Thoracic aorta (tissue), 2 donors: Measurements from ENCODE around the gene LITAF. TPM values are rescaled to one million over a fixed set of nuclear protein-coding genes. Genes with fewer than 3 reads are reported as not detected.

Experiments used
- ATAC-seq: fragments of 150-250 bp; one replicate; pipeline ENCODE4 v1.8.0; 2017; ENCODE audit warnings: low read depth; ENCODE audit not compliant: insufficient number of reproducible peaks, low FRiP score
- DNase-seq: peaks from one replicate; pipeline ENCODE4 v3.0.0-alpha.2; 2020; ENCODE audit warnings: low spot score
- H3K27ac ChIP-seq, 2 donors: fragments of 200-600 bp; sonication (generic); 1 replicate in 1 of 2; 2 replicates in 1 of 2; pipeline ENCODE4 v1.5.1; 2016; ENCODE audit warnings: mild to moderate bottlenecking in 2 of 2, moderate library complexity in 2 of 2
- H3K27me3 ChIP-seq: fragments of 200-600 bp; sonication (generic); replicated peaks from 2 replicates; pipeline ENCODE4 v1.6.0; 2016; ENCODE audit warnings: mild to moderate bottlenecking; ENCODE audit not compliant: insufficient read depth
- H3K36me3 ChIP-seq: fragments of 200-600 bp; sonication (generic); one replicate; pipeline ENCODE4 v1.5.1; 2016
- H3K4me1 ChIP-seq, 2 donors: fragments of 200-600 bp; sonication (generic); 1 replicate in 1 of 2; 2 replicates in 1 of 2; pipeline versions ENCODE4 v1.5.1 to v1.6.0; 2016; ENCODE audit warnings: low read depth in 2 of 2, mild to moderate bottlenecking in 1 of 2; ENCODE audit not compliant: control insufficient read depth in 1 of 2
- H3K4me3 ChIP-seq: fragments of 200-600 bp; sonication (generic); 2 replicates; pipeline ENCODE4 v1.5.1; 2016; ENCODE audit warnings: mild to moderate bottlenecking
- H3K9me3 ChIP-seq: fragments of 200-600 bp; sonication (generic); 2 replicates; pipeline ENCODE4 v1.5.1; 2016
- CTCF ChIP-seq: fragments of 200-600 bp; sonication (generic); IDR thresholded peaks from one replicate; pipeline ENCODE4 v1.5.1; 2019; ENCODE audit warnings: antibody characterized with exemption
- total RNA-seq, 2 donors: library from RNA; depleted of rRNA; stranded (reverse); fragments of >200 nt; gene quantifications; one replicate each; pipeline versions ENCODE4 v1.1.0 to v1.2.3, GENCODE V29; 2016

The LITAF gene
- total RNA-seq, 2 donors from 2014 or later: 124 to 146 TPM

GRCh38 chr16:11543661-11544393 is 42.9 kb downstream of the LITAF start:
- ATAC-seq (no peak), DNase-seq (no peak)
- H3K27me3 ChIP-seq: no peaks in the 10 kb centered on the region
- H3K4me1 ChIP-seq: peaks cover 0 to 13% of the 10 kb centered on the region in 2 donors
- peaks cover 9% of the 10 kb centered on the region for H3K36me3 ChIP-seq
- no peak overlapping the region for H3K27ac ChIP-seq
- no peak for TF ChIP-seq CTCF
- no peak overlapping the region for H3K4me3 ChIP-seq
- no peaks in the 10 kb centered on the region for H3K9me3 ChIP-seq

GRCh38 chr16:11542069-11542744 is 44.5 kb downstream of the LITAF start:
- ATAC-seq (no peak), DNase-seq (no peak)
- Histone ChIP-seq H3K9me3 (no peaks in the 10 kb centered on the region), H3K4me3 (no peak overlapping the region), H3K27ac (no peak overlapping the region), H3K36me3 (peaks cover 1% of the 10 kb centered on the region), H3K27me3 (no peaks in the 10 kb centered on the region), H3K4me1 (peaks cover 0 to 10% of the 10 kb centered on the region in 2 donors)
- no peak for TF ChIP-seq CTCF

- TF ChIP-seq CTCF: no peak
- DNase-seq (no peak), ATAC-seq (no peak)
- no peaks in the 10 kb centered on the region for H3K4me1 ChIP-seq
- H3K27me3 ChIP-seq: no peaks in the 10 kb centered on the region
- H3K27ac ChIP-seq: no peak overlapping the region
- no peak overlapping the region for H3K4me3 ChIP-seq
- H3K36me3 ChIP-seq: no peaks in the 10 kb centered on the region
- H3K9me3 ChIP-seq: no peaks in the 10 kb centered on the region
Measured at GRCh38 chr16:11539641-11540050, 47.1 kb downstream of the LITAF start.

GRCh38 chr16:11538880-11539279 is 47.8 kb downstream of the LITAF start:
- DNase-seq (no peak), ATAC-seq (no peak)
- H3K4me1 ChIP-seq: no peaks in the 10 kb centered on the region
- H3K9me3 ChIP-seq: no peaks in the 10 kb centered on the region
- H3K4me3 ChIP-seq: no peak overlapping the region
- TF ChIP-seq CTCF: no peak
- H3K27ac ChIP-seq: no peak overlapping the region
- H3K27me3 ChIP-seq: no peaks in the 10 kb centered on the region
- no peaks in the 10 kb centered on the region for H3K36me3 ChIP-seq

GRCh38 chr16:11536104-11536866 is 50.4 kb downstream of the LITAF start:
- Histone ChIP-seq H3K4me1 (no peaks in the 10 kb centered on the region), H3K4me3 (no peak overlapping the region), H3K27me3 (no peaks in the 10 kb centered on the region), H3K36me3 (no peaks in the 10 kb centered on the region), H3K27ac (no peak overlapping the region), H3K9me3 (no peaks in the 10 kb centered on the region)
- no peak for TF ChIP-seq CTCF
- DNase-seq (no peak), ATAC-seq (no peak)
